Upper lobe of left lung (tissue), 4 donors: ENCODE results near the gene NPDC1.
A peak's percentile ranks its signal among the peaks of the same experiment; 100 is the strongest.

Experiments
- POLR2A ChIP-seq, 4 donors: fragments of 450-650 bp; IDR thresholded peaks; one replicate each; pipeline ENCODE4 v1.5.1; 2016 to 2017; ENCODE audit warnings: antibody characterized with exemption in 4 of 4, mild to moderate bottlenecking in 2 of 4
- POLR2AphosphoS5 ChIP-seq, 2 donors: sonication (generic); formaldehyde crosslinking; IDR thresholded peaks; one replicate each; pipeline ENCODE4 v1.5.1; 2017; ENCODE audit warnings: antibody characterized with exemption in 2 of 2
- TF ChIP-seq, protein P1 (sequence below), 6 experiments: fragments of 450-650 bp in 4 of 6; fragments of 200-600 bp in 2 of 6; sonication (generic) in 2 of 6; IDR thresholded peaks; one replicate each; pipeline ENCODE4 v1.5.1; 2016 to 2019; ENCODE audit warnings: antibody characterized with exemption in 6 of 6

DNA sequence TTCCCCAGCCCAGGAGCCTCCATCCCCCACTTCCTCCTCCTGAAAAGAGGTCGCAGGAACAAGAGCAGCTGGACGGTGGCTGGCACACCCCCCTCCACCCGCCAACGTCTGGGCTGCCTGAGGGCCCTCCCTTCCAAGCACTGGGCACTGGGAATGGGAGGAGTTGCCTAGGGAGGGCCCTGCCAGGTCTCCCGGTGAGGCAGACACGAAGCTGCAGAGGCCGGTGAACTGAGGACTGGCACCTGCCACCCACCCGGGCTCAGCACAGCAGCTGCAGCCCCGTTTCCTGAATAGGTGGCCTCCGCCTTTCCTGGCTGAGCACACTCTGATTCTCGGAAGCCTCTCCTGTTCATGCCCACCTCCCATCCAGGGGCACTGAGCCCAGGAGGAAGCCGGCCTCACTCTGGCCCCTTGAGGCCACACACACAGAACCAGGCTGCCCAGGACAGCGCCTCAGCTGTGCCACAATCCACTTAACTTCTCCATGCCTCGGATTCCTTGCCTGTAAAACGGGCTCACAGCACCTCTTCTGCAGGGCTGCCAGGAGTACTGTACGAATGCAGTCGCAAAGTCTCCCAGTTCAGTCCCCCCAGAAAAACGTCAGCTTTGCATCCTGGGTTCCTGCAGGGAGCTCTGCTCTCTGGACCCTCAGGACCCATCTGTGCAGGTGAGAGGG, 1.3 kb downstream of the NPDC1 start:
- TF ChIP-seq POLR2AphosphoS5 (IDR thresholded peaks at IDR 0.05) (peak; percentile 54 to 59), POLR2A (IDR thresholded peaks at IDR 0.05) (no peak)
- TF ChIP-seq, protein P1, sequence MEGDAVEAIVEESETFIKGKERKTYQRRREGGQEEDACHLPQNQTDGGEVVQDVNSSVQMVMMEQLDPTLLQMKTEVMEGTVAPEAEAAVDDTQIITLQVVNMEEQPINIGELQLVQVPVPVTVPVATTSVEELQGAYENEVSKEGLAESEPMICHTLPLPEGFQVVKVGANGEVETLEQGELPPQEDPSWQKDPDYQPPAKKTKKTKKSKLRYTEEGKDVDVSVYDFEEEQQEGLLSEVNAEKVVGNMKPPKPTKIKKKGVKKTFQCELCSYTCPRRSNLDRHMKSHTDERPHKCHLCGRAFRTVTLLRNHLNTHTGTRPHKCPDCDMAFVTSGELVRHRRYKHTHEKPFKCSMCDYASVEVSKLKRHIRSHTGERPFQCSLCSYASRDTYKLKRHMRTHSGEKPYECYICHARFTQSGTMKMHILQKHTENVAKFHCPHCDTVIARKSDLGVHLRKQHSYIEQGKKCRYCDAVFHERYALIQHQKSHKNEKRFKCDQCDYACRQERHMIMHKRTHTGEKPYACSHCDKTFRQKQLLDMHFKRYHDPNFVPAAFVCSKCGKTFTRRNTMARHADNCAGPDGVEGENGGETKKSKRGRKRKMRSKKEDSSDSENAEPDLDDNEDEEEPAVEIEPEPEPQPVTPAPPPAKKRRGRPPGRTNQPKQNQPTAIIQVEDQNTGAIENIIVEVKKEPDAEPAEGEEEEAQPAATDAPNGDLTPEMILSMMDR (IDR thresholded peaks at IDR 0.05) = no peak
